Tibial nerve (tissue), 4 donors: Measurements from ENCODE around the gene APEH.

Experiments
- CTCF ChIP-seq, 5 experiments: fragments of 200-600 bp in 3 of 5; fragments of 450-650 bp in 2 of 5; sonication (generic) in 3 of 5; IDR thresholded peaks; one replicate each; pipeline ENCODE4 v1.5.1; 2016 to 2019; ENCODE audit warnings: antibody characterized with exemption in 5 of 5, mild to moderate bottlenecking in 3 of 5, moderate library complexity in 2 of 5
- EP300 ChIP-seq, 2 donors: sonication (generic); formaldehyde crosslinking; IDR thresholded peaks; one replicate each; pipeline ENCODE4 v1.6.1; 2017; ENCODE audit warnings: antibody characterized with exemption in 2 of 2, mild to moderate bottlenecking in 1 of 2
- POLR2A ChIP-seq, 2 donors: fragments of 450-650 bp; IDR thresholded peaks; one replicate each; pipeline ENCODE4 v1.6.1; 2017; ENCODE audit warnings: antibody characterized with exemption in 2 of 2, mild to moderate bottlenecking in 2 of 2, moderate library complexity in 2 of 2

GRCh38 chr3:49673715-49674496 is at the start of gene APEH:
- TF ChIP-seq CTCF (IDR thresholded peaks at IDR 0.05) (peak in 1 of 5 experiments; percentile 13), EP300 (IDR thresholded peaks at IDR 0.05) (peak; percentile 46 to 79), POLR2A (IDR thresholded peaks at IDR 0.05) (peak in 1 of 2 donors; percentile 62)
